Loucy (cell line): Measurements from ENCODE around the gene PRM3.
"Not testable (repeated sequence)": the region's sequence is repeated elsewhere in the genome, so short reads cannot be mapped to it uniquely, and the experiment has no call there.

Source experiments
- H2AFZ ChIP-seq: fragments of 200-600 bp; sonication (generic); 2 replicates; pipeline ENCODE4 v1.6.0; 2016; ENCODE audit warnings: antibody characterized with exemption, mild to moderate bottlenecking, low read length, moderate library complexity
- H3F3A ChIP-seq: fragments of 200-600 bp; 2 replicates; pipeline ENCODE4 v1.6.0; 2016; ENCODE audit warnings: antibody characterized with exemption, low read depth, mild to moderate bottlenecking
- H3K27me3 ChIP-seq: fragments of 200-600 bp; sonication (generic); 2 replicates; pipeline ENCODE4 v1.6.1; 2014; ENCODE audit warnings: low read length, mild to moderate bottlenecking; ENCODE audit not compliant: insufficient read depth, poor library complexity, severe bottlenecking
- H3K36me3 ChIP-seq: fragments of 200-600 bp; sonication (generic); 2 replicates; pipeline ENCODE4 v1.6.1; 2016; ENCODE audit warnings: low read length; ENCODE audit not compliant: insufficient read depth
- H3K4me1 ChIP-seq: fragments of 200-600 bp; sonication (generic); 2 replicates; pipeline ENCODE4 v1.5.1; 2014; ENCODE audit warnings: low read length, mild to moderate bottlenecking; ENCODE audit not compliant: insufficient read depth, poor library complexity, severe bottlenecking
- H3K4me2 ChIP-seq: fragments of 200-600 bp; sonication (generic); 2 replicates; pipeline ENCODE4 v1.6.0; 2014; ENCODE audit warnings: antibody characterized with exemption, low read length, low read depth, mild to moderate bottlenecking; ENCODE audit not compliant: poor library complexity, severe bottlenecking
- H3K4me3 ChIP-seq: fragments of 200-600 bp; sonication (generic); 2 replicates; pipeline ENCODE4 v1.5.1; 2014; ENCODE audit warnings: low read length, mild to moderate bottlenecking, mixed read lengths; ENCODE audit not compliant: poor library complexity, severe bottlenecking
- H3K79me2 ChIP-seq: fragments of 200-600 bp; sonication (generic); 2 replicates; pipeline ENCODE4 v1.6.1; 2014; ENCODE audit warnings: low read length; ENCODE audit not compliant: insufficient read depth
- H3K9ac ChIP-seq: fragments of 200-600 bp; sonication (generic); 2 replicates; pipeline ENCODE4 v1.6.0; 2014; ENCODE audit warnings: mild to moderate bottlenecking, low read depth, low read length, moderate library complexity; ENCODE audit not compliant: poor library complexity, severe bottlenecking
- H3K9me2 ChIP-seq: fragments of 200-600 bp; sonication (generic); replicated peaks from 2 replicates; pipeline ENCODE4 v1.6.1; 2016; ENCODE audit warnings: low read depth, low read length, mixed read lengths
- H3K9me3 ChIP-seq: fragments of 200-600 bp; sonication (generic); 2 replicates; pipeline ENCODE4 v1.6.1; 2014; ENCODE audit warnings: mild to moderate bottlenecking, antibody characterized with exemption, low read length, low read depth; ENCODE audit not compliant: insufficient read depth
- H4K20me1 ChIP-seq: fragments of 200-600 bp; sonication (generic); 2 replicates; pipeline ENCODE4 v1.6.0; 2014; ENCODE audit warnings: antibody characterized with exemption, low read length, mild to moderate bottlenecking; ENCODE audit not compliant: insufficient read depth, poor library complexity, severe bottlenecking
- EZH2phosphoT487 ChIP-seq: fragments of 200-600 bp; IDR thresholded peaks from 2 replicates; pipeline ENCODE4 v1.6.1; 2018; ENCODE audit warnings: antibody characterized with exemption, mild to moderate bottlenecking, moderate library complexity, borderline replicate concordance
- TF ChIP-seq, protein P1 (sequence below): fragments of 200-600 bp; sonication (generic); conservative IDR thresholded peaks from 2 replicates; pipeline ENCODE4 v1.5.1; 2014; ENCODE audit warnings: mild to moderate bottlenecking, antibody characterized with exemption, low read length

The PRM3 gene

DNA sequence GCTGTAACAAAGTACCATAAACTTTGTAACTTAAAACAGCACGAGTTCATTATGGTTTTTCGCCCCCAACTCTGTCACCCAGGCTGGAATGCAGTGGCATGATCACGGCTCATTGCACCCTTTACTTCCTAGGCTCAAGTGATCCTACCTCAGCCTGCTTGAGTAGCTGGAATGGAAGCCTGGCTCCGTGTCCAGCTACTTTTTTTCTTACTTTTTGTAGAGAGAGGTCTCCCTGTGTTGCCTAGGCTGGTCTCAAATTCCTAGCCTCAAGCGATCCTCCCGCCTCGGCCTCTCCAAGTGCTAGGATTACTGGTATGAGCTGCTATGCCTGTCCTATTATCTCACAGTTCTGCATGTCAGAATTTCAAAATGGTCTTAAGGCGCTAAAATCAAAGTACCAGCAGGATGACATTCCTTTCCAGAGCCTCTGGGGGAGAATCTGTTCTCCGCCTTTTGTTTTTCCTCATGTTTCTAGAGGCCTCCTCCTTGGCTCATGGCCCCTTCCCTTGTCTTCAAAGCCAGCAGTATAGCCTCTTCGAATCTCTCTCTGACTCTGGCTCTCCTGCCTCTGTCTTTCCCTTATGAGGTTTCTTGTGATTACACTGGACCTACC is 17.8 kb upstream of the PRM3 start:
- Histone ChIP-seq H3K9ac (no peak overlapping the region), H3K9me3 (no peaks in the 10 kb centered on the region), H3K4me3 (no peak overlapping the region), H3K27me3 (no peaks in the 10 kb centered on the region), H3F3A (no peaks in the 10 kb centered on the region), H3K79me2 (no peaks in the 10 kb centered on the region), H3K36me3 (no peaks in the 10 kb centered on the region), H4K20me1 (no peaks in the 10 kb centered on the region), H3K4me2 (no peak overlapping the region), H2AFZ (no peak overlapping the region), H3K9me2 (no peaks in the 10 kb centered on the region), H3K4me1 (peaks cover under 1% of the 10 kb centered on the region)
- no peak for TF ChIP-seq EZH2phosphoT487
- TF ChIP-seq, protein P1, sequence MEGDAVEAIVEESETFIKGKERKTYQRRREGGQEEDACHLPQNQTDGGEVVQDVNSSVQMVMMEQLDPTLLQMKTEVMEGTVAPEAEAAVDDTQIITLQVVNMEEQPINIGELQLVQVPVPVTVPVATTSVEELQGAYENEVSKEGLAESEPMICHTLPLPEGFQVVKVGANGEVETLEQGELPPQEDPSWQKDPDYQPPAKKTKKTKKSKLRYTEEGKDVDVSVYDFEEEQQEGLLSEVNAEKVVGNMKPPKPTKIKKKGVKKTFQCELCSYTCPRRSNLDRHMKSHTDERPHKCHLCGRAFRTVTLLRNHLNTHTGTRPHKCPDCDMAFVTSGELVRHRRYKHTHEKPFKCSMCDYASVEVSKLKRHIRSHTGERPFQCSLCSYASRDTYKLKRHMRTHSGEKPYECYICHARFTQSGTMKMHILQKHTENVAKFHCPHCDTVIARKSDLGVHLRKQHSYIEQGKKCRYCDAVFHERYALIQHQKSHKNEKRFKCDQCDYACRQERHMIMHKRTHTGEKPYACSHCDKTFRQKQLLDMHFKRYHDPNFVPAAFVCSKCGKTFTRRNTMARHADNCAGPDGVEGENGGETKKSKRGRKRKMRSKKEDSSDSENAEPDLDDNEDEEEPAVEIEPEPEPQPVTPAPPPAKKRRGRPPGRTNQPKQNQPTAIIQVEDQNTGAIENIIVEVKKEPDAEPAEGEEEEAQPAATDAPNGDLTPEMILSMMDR: no peak

DNA sequence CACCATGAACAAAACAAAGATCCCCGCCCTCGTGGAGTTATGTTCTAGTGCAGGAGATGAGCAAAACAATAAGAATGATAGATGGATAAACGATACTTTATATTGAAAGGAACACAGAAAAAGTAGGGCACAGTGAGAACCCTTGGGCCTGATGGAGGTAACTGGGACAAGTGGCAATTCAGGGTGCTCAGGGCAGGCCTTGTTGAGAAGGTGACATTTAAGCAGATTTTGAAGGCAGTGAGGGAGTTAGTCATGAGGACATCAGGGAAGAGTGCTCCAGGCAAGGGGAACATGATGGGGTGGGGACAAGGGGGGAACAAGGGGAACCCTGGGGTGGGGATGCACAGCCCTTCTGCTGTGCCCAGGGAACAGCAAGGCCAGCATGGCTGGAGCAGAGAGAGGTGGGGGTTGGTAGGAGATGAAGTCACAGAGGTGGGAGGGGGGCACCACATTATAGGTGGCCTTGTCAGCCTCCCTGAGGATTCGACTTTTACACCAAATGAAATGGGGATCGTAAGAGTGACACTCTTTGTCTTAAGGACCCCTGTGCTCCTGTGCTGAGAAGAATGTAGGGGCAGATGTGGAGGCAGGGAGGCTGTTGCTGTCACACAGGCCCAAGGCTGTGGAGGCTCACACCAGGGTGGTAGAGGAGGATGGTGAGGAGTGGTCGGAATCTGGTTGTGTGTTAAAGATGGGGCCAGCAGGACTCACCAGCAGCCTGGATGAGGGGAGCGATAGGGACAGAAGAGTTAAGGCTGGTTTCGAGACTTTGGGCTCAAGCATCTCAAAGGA is 16.9 kb upstream of the PRM3 start:
- H3K36me3 ChIP-seq: no peaks in the 10 kb centered on the region
- H2AFZ ChIP-seq: no peak overlapping the region
- no peaks in the 10 kb centered on the region for H3K27me3 ChIP-seq
- no peak overlapping the region for H3K4me3 ChIP-seq
- H3K79me2 ChIP-seq: no peaks in the 10 kb centered on the region
- H4K20me1 ChIP-seq: no peaks in the 10 kb centered on the region
- H3K9me3 ChIP-seq: no peaks in the 10 kb centered on the region
- no peaks in the 10 kb centered on the region for H3F3A ChIP-seq
- H3K9ac ChIP-seq: no peak overlapping the region
- H3K4me1 ChIP-seq: no peaks in the 10 kb centered on the region
- H3K4me2 ChIP-seq: no peak overlapping the region
- no peaks in the 10 kb centered on the region for H3K9me2 ChIP-seq
- TF ChIP-seq EZH2phosphoT487: no peak
- TF ChIP-seq, protein P1: no peak

DNA sequence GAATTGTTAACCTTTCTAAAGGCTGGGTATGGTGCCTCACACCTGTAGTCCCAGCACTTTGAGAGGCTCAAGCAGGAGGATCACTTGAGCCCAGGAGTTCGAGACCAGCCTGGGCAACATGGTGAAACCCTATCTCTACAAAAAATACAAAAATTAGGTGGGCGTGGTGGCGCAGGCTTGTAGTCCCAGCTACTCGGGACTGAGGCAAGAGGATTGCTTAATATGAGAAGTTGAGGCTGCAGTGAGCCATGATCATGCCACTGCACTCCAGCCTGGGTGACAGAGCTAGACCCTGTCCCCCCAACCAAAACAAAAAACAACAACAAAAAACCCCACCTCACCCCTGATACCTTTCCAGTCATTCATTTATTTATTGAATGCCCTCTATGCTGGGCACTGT is 16.3 kb upstream of the PRM3 start:
- H3F3A ChIP-seq, H3K9me3 ChIP-seq, H3K9me2 ChIP-seq, H3K4me3 ChIP-seq, H3K4me1 ChIP-seq, H3K27me3 ChIP-seq, H3K79me2 ChIP-seq, H2AFZ ChIP-seq, H4K20me1 ChIP-seq, H3K9ac ChIP-seq, H3K36me3 ChIP-seq, H3K4me2 ChIP-seq: not testable (repeated sequence)
